ENCODE data around the gene GRB2.
A peak's percentile ranks its signal among the peaks of the same experiment; 100 is the strongest.

GRB2 gene

DNA sequence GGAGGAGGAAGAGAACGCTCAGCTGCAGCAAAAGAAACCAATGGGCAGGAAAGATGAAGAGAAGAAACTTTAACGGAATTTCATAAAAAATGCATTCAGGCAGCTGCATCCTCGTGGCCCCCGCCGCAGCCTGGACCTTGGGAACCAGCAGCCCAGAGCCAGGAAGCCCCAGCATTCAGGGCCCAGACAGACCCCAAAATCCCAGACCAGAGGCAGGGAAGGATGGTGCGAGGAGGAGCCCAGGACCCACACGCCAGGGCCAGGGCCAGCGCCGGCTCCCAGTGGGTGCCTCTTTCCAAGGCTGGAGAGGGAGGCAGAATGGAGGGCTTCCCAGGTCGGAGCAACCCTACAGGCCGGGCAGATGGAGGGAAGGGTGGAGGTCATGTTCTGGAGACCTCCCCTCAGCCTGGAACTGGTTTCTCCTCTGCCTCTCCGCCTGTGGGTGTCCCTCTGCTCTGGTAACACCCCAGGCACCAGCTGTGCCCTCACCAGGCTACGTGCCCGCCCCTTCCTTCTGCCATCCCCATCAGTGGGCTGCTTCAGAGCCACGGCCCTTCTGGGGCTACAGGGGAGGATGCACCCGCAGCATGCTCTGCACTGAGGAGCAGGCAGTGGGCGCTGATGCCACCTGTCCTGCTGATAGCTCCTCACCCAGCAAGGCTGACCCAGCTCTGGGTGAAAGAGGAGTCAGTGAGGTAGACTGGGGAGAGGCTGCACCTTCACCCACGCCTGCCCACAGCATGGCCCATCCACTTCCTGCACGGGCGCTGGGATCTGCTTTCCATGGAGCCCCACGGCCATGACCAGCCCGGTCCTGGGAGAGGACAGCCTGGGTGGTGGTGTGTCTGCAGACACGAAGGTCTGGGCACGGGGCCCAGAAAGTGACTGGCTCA is 133.3 kb downstream of the GRB2 start:
- DNase-seq = no peak

DNA sequence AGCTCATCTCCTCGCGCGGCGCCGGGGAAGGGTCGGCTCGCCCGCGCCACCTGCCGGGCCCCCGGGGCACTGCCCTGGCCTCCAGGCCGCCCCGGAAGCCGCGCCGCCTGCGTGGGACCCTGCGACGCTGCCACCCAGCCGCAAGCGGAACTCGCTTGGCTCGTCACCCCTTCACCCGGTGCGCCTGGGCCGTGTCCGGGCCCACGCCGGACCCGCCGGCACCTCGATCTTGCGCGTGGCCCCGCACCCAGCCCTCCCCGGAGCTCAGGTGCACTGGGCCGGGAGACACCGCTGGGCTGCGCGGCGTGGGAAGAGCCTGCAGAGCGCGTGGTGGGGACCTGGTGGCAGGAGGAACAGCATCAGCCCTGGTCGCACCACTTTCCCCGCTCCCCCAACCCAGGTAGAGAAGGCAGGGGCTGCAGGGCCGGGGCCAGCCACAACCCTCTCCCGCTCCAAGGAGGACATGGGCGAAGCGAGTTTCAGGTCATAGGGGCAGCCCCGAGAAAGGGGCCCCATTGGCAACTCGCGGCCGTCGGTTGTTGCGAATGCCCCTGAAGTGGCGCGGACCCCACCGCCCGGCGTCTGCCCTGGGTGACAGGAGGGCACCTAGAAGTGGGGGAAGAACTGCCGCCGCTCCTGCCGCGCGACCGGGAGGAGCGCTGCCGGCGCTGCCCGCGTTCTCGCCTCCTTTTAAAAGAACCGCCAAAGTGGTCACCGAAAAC is 134.1 kb downstream of the GRB2 start:
- DNase-seq = peak in 1 of 2 experiments; percentile 55

GRCh38 chr17:75270966-75271232 is 134.6 kb downstream of the GRB2 start, which contains the start of gene MIF4GD:
MIF4GD (minus strand) TSS chr17:75271231; CDS start chr17:75270195, 1,036 bp downstream.
- peak in 1 of 2 experiments; percentile 30 for DNase-seq

- peak in 1 of 2 experiments; percentile 29 for DNase-seq
These were observed 135.1 kb downstream of the GRB2 start for GRCh38 chr17:75270218-75270965.

GRCh38 chr17:75269844-75270217 is 135.6 kb downstream of the GRB2 start:
- no peak for DNase-seq
